Stomach (tissue), 8 donors: ENCODE measurements around the gene LASP1NB.

ENCODE experiments used
- DNase-seq, 2 donors: peaks; one replicate each; pipeline versions ENCODE4 v3.0.0 to v3.0.0-alpha.2; 2013 to 2019
- H3K27ac ChIP-seq, 5 donors: fragments of 200-600 bp in 4 of 5; sonication (generic) in 4 of 5; one replicate each; pipeline ENCODE4 v1.5.1; 2013 to 2019; ENCODE audit warnings: mild to moderate bottlenecking in 1 of 5, moderate library complexity in 1 of 5
- H3K27me3 ChIP-seq, 3 donors: fragments of 200-600 bp; sonication (generic); one replicate each; pipeline ENCODE4 v1.5.1; 2017 to 2019; ENCODE audit warnings: mixed run types in 1 of 3
- H3K36me3 ChIP-seq, 4 donors: fragments of 200-600 bp; sonication (generic); 1 replicate in 3 of 4; 2 replicates in 1 of 4; pipeline ENCODE4 v1.5.1; 2016 to 2019
- H3K4me1 ChIP-seq, 4 donors: fragments of 200-600 bp; sonication (generic); one replicate each; pipeline ENCODE4 v1.5.1; 2016 to 2019
- H3K4me3 ChIP-seq, 4 donors: fragments of 200-600 bp; sonication (generic) in 3 of 4; one replicate each; pipeline ENCODE4 v1.5.1; 2016 to 2019; ENCODE audit warnings: mild to moderate bottlenecking in 1 of 4
- H3K9me3 ChIP-seq, 4 donors: fragments of 200-600 bp; sonication (generic); one replicate each; pipeline ENCODE4 v1.5.1; 2016 to 2019
- EP300 ChIP-seq: sonication (generic); formaldehyde crosslinking; IDR thresholded peaks from one replicate; pipeline ENCODE4 v1.6.1; 2017; ENCODE audit warnings: antibody characterized with exemption
- POLR2A ChIP-seq, 4 donors: fragments of 450-650 bp; IDR thresholded peaks; one replicate each; pipeline ENCODE4 v1.6.1; 2016; ENCODE audit warnings: antibody characterized with exemption in 4 of 4, control low read depth in 2 of 4, mild to moderate bottlenecking in 1 of 4, moderate library complexity in 1 of 4
- POLR2AphosphoS5 ChIP-seq, 3 donors: sonication (generic); formaldehyde crosslinking; IDR thresholded peaks; one replicate each; pipeline ENCODE4 v1.6.1; 2016; ENCODE audit warnings: antibody characterized with exemption in 3 of 3
- WGBS, 5 donors: extraction: QIAGEN DNeasy Blood & Tissue Kit in 3 of 5; methylation state at CpG; one replicate each; pipeline versions ENCODE4 v1.1.5 to v1.1.7; 2013 to 2018; 5-methylcytosine and 5-hydroxymethylcytosine counted together
- intact Hi-C: fragments of 100-400 bp; cut with DNase I; formaldehyde crosslinking; loops from one replicate; pipeline ENCODE4 v1.15.1; 2023; ENCODE audit warnings: low total_unique reads
- TF ChIP-seq, protein P1 (sequence below), 7 experiments: fragments of 450-650 bp in 4 of 7; fragments of 200-600 bp in 3 of 7; sonication (generic) in 3 of 7; IDR thresholded peaks; one replicate each; pipeline ENCODE4 v1.5.1; 2016 to 2019; ENCODE audit warnings: antibody characterized with exemption in 7 of 7, control low read depth in 2 of 7, mild to moderate bottlenecking in 1 of 7
- donor health status: healthy with polysubstance abuse.
- donor health status: Bipolar disorder and iron deficiency.
- donor health status: healthy.

LASP1NB gene

DNA sequence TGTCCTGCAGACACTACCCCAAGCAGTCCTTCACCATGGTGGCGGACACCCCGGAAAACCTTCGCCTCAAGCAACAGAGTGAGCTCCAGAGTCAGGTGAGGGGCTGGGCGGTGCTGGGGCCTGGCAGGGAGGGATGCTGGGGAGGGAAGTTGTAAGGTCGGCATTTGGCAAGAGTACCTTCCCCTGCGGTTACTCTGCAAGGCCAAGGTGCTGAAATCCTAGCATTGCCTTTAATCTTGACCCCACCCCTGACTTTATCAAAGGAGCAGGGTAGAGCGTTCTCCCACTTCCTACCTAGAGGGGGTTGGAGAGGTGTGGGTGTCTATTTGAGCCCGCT, 35.0 kb upstream of the LASP1NB start:
- Histone ChIP-seq H3K9me3 (no peaks in the 10 kb centered on the region), H3K36me3 (peaks cover 37 to 96% (median 90%) of the 10 kb centered on the region in 4 donors), H3K27me3 (no peaks in the 10 kb centered on the region), H3K27ac (peak overlapping the region in 3 of 5 donors; percentile 37 to 49 (median 42)), H3K4me3 (no peak overlapping the region), H3K4me1 (peaks cover 48 to 100% (median 82%) of the 10 kb centered on the region in 4 donors)
- intact Hi-C loops, result no loop called here
- DNase-seq, result peak in 1 of 2 donors; percentile 13
- WGBS, 5 donors, result 30 to 59% (median 38%) methylated on average over 6 to 8 of the region's 8 CpGs
- no peak for TF ChIP-seq EP300
- TF ChIP-seq POLR2A (IDR thresholded peaks at IDR 0.05), result no peak
- TF ChIP-seq, protein P1, sequence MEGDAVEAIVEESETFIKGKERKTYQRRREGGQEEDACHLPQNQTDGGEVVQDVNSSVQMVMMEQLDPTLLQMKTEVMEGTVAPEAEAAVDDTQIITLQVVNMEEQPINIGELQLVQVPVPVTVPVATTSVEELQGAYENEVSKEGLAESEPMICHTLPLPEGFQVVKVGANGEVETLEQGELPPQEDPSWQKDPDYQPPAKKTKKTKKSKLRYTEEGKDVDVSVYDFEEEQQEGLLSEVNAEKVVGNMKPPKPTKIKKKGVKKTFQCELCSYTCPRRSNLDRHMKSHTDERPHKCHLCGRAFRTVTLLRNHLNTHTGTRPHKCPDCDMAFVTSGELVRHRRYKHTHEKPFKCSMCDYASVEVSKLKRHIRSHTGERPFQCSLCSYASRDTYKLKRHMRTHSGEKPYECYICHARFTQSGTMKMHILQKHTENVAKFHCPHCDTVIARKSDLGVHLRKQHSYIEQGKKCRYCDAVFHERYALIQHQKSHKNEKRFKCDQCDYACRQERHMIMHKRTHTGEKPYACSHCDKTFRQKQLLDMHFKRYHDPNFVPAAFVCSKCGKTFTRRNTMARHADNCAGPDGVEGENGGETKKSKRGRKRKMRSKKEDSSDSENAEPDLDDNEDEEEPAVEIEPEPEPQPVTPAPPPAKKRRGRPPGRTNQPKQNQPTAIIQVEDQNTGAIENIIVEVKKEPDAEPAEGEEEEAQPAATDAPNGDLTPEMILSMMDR (IDR thresholded peaks at IDR 0.05), result no peak
- TF ChIP-seq POLR2AphosphoS5 (IDR thresholded peaks at IDR 0.05), result no peak

DNA sequence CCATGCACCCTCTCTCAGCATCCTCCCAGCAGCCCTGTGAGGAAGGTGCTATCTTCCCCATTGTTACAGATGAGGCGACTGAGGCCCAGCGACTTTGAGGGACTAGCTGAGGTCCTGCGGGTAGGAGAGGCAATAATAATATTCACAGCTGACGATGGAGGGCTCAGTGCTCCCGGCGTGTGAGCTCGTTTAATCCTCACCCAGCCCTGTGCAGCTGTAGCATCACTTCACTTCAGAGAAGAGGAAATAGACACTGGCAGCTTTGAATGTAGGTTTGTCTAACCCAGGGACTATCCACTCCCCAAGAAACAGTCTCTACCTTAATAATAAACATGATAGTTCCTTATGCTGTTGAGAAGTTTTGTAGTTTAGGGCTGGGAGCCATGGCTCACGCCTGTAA, 34.0 kb upstream of the LASP1NB start:
- intact Hi-C loops, result no loop called here
- 67 to 84% (median 79%) methylated on average over 4 to 8 of the region's 8 CpGs for WGBS, 5 donors
- Histone ChIP-seq H3K4me3 (no peak overlapping the region), H3K9me3 (no peaks in the 10 kb centered on the region), H3K4me1 (peaks cover 45 to 100% (median 81%) of the 10 kb centered on the region in 4 donors), H3K36me3 (peaks cover 36 to 96% (median 93%) of the 10 kb centered on the region in 4 donors), H3K27ac (peak overlapping the region in 2 of 5 donors; percentile 37 to 49), H3K27me3 (no peaks in the 10 kb centered on the region)
- peak in 1 of 2 donors; percentile 14 for DNase-seq
- TF ChIP-seq, protein P1 (IDR thresholded peaks at IDR 0.05), result no peak
- no peak for TF ChIP-seq POLR2A (IDR thresholded peaks at IDR 0.05)
- TF ChIP-seq POLR2AphosphoS5 (IDR thresholded peaks at IDR 0.05), result no peak
- TF ChIP-seq EP300, result no peak

DNA sequence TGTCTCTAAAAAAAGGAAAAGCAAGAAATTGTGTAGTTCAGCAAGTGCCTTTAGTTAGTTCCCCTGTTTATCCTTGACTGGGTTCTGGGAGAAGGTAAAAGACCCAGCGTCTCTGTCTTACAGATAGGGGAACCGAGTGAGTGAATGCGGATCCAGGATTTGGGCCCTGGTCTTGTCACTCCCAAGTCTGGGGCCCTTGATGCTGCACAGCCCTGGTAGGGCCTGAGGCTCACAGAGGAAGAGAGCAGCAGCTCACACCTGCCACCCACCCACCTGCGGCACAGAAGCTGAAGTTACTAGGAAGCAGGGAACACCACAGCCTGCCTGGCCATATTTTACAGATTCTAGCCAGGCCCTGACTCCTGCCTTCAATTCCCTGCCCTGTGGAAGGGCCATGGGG, 33.3 kb upstream of the LASP1NB start:
- H3K36me3 ChIP-seq, result peaks cover 36 to 96% (median 94%) of the 10 kb centered on the region in 4 donors
- intact Hi-C loops, result no loop called here
- H3K4me3 ChIP-seq, result no peak overlapping the region
- no peaks in the 10 kb centered on the region for H3K27me3 ChIP-seq
- no peak for DNase-seq
- WGBS, 5 donors, result 76 to 92% (median 87%) methylated on average over 4 of the region's 4 CpGs
- H3K27ac ChIP-seq, result peak overlapping the region in 1 of 5 donors; percentile 43
- TF ChIP-seq POLR2A (IDR thresholded peaks at IDR 0.05) (no peak), EP300 (no peak), POLR2AphosphoS5 (IDR thresholded peaks at IDR 0.05) (no peak)
- TF ChIP-seq, protein P1 (IDR thresholded peaks at IDR 0.05), result no peak
- no peaks in the 10 kb centered on the region for H3K9me3 ChIP-seq
- H3K4me1 ChIP-seq, result peaks cover 45 to 100% (median 81%) of the 10 kb centered on the region in 4 donors

DNA sequence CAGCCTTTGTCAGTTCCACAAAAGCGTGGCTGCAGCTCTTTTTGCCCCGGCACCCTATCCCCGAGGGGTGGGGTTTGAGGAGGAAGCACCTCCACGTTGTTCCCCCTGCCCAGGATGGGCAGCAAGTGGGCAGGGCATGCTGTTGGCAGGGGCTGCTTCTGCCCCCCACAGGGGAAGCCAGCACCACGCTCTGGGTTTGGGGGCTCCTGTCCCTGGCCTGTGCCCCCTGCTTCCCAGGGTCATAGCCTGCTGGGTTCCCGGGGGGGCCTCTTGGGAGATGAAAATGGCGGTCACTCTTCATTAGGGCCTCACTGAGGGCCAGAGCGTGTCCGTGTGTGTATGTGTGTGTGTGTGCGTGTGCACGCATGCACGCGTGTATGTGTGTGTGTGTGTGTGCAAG, 32.8 kb upstream of the LASP1NB start:
- Histone ChIP-seq H3K4me1 (peaks cover 48 to 100% (median 81%) of the 10 kb centered on the region in 4 donors), H3K36me3 (peaks cover 36 to 96% (median 93%) of the 10 kb centered on the region in 4 donors), H3K27ac (peak overlapping the region in 3 of 5 donors; percentile 43 to 77 (median 71)), H3K9me3 (no peaks in the 10 kb centered on the region), H3K4me3 (no peak overlapping the region), H3K27me3 (no peaks in the 10 kb centered on the region)
- TF ChIP-seq, protein P1 (IDR thresholded peaks at IDR 0.05), result no peak
- TF ChIP-seq EP300, result no peak
- TF ChIP-seq POLR2AphosphoS5 (IDR thresholded peaks at IDR 0.05), result no peak
- whole genome bisulfite sequencing, 5 donors, result 82 to 90% (median 87%) methylated on average over 9 to 13 of the region's 13 CpGs
- intact Hi-C loops, result no loop called here
- no peak for DNase-seq
